ENCODE measurements around the gene SH3PXD2A. TPM values are rescaled to one million over a fixed set of nuclear protein-coding genes. Genes with fewer than 3 reads are reported as not detected.
"Not testable (repeated sequence)": the region's sequence is repeated elsewhere in the genome, so short reads cannot be mapped to it uniquely, and the experiment has no call there.

Gene SH3PXD2A
- total RNA-seq, 1 experiment from 2014 or later = 3.4 TPM

GRCh38 chr10:103792547-103792946, 62.8 kb downstream of the SH3PXD2A start:
- no peak for DNase-seq (ENCODE audit: low read depth)

GRCh38 chr10:103791858-103792257, 63.5 kb downstream of the SH3PXD2A start:
- DNase-seq (ENCODE audit: low read depth) = no peak

GRCh38 chr10:103791291-103791690, 64.1 kb downstream of the SH3PXD2A start:
- no peak for DNase-seq (ENCODE audit: low read depth)

GRCh38 chr10:103790580-103790979, 64.8 kb downstream of the SH3PXD2A start:
- no peak for DNase-seq (ENCODE audit: low read depth)

- no peak for DNase-seq (ENCODE audit: low read depth)
Observed at GRCh38 chr10:103789771-103790201, 65.6 kb downstream of the SH3PXD2A start.

GRCh38 chr10:103789161-103789560, 66.2 kb downstream of the SH3PXD2A start:
- DNase-seq (ENCODE audit: low read depth) = no peak

GRCh38 chr10:103787331-103787730, 68.0 kb downstream of the SH3PXD2A start:
- no peak for DNase-seq (ENCODE audit: low read depth)

- no peak for DNase-seq (ENCODE audit: low read depth)
Observed at GRCh38 chr10:103786020-103786419, 69.4 kb downstream of the SH3PXD2A start.

- no peak for DNase-seq (ENCODE audit: low read depth)
Observed at GRCh38 chr10:103784723-103785418, 70.5 kb downstream of the SH3PXD2A start.

- no peak for DNase-seq (ENCODE audit: low read depth)
Observed at GRCh38 chr10:103784089-103784488, 71.3 kb downstream of the SH3PXD2A start.

- DNase-seq (ENCODE audit: low read depth) = no peak
Observed at GRCh38 chr10:103783681-103784080, 71.7 kb downstream of the SH3PXD2A start.

- DNase-seq (ENCODE audit: low read depth) = peak; percentile 77
Observed at GRCh38 chr10:103781329-103782061, 73.9 kb downstream of the SH3PXD2A start.

GRCh38 chr10:103780242-103781149, 74.9 kb downstream of the SH3PXD2A start:
- DNase-seq (ENCODE audit: low read depth) = no peak

GRCh38 chr10:103778358-103779139, 76.8 kb downstream of the SH3PXD2A start:
- no peak for DNase-seq (ENCODE audit: low read depth)

GRCh38 chr10:103776878-103777591, 78.3 kb downstream of the SH3PXD2A start:
- no peak for DNase-seq (ENCODE audit: low read depth)

- no peak for DNase-seq (ENCODE audit: low read depth)
Observed at GRCh38 chr10:103775776-103776175, 79.6 kb downstream of the SH3PXD2A start.

GRCh38 chr10:103772846-103773245, 82.5 kb downstream of the SH3PXD2A start:
- DNase-seq (ENCODE audit: low read depth) = not testable (repeated sequence)

- peak; percentile 92 for DNase-seq (ENCODE audit: low read depth)
Observed at GRCh38 chr10:103772096-103772845, 83.1 kb downstream of the SH3PXD2A start.

- no peak for DNase-seq (ENCODE audit: low read depth)
Observed at GRCh38 chr10:103770139-103770538, 85.2 kb downstream of the SH3PXD2A start.

GRCh38 chr10:103769176-103769575, 86.2 kb downstream of the SH3PXD2A start:
- no peak for DNase-seq (ENCODE audit: low read depth)
